Ishikawa (cell line): ENCODE data around the gene MCM9.

Experiments used
- CEBPB ChIP-seq: IDR thresholded peaks from 2 replicates; pipeline ENCODE4 v1.6.1; 2012
- CREB1 ChIP-seq: IDR thresholded peaks from 2 replicates; pipeline ENCODE4 v1.6.1; 2012; ENCODE audit warnings: low read depth
- EGR1 ChIP-seq: IDR thresholded peaks from 2 replicates; pipeline ENCODE4 v1.6.1; 2012
- EP300 ChIP-seq: IDR thresholded peaks from 2 replicates; pipeline ENCODE4 v1.6.1; 2012; ENCODE audit warnings: borderline replicate concordance
- FOXM1 ChIP-seq: IDR thresholded peaks from 2 replicates; pipeline ENCODE4 v1.6.1; 2012; ENCODE audit warnings: low read depth, borderline replicate concordance
- NFIC ChIP-seq: IDR thresholded peaks from 2 replicates; pipeline ENCODE4 v1.6.1; 2012
- RAD21 ChIP-seq: IDR thresholded peaks from 2 replicates; pipeline ENCODE4 v1.6.1; 2012; ENCODE audit warnings: low read depth
- TAF1 ChIP-seq: IDR thresholded peaks from 2 replicates; pipeline ENCODE4 v1.6.1; 2012; ENCODE audit warnings: low read depth, mild to moderate bottlenecking
- TCF12 ChIP-seq: IDR thresholded peaks from 2 replicates; pipeline ENCODE4 v1.6.1; 2012; ENCODE audit warnings: low read depth
- TEAD4 ChIP-seq: IDR thresholded peaks from 2 replicates; pipeline ENCODE4 v1.6.1; 2012
- USF1 ChIP-seq: IDR thresholded peaks from 2 replicates; pipeline ENCODE4 v1.6.1; 2012
- YY1 ChIP-seq: IDR thresholded peaks from 2 replicates; pipeline ENCODE4 v1.6.1; 2012; ENCODE audit warnings: low read depth
- ZBTB7A ChIP-seq: IDR thresholded peaks from 2 replicates; pipeline ENCODE4 v1.6.1; 2012; ENCODE audit warnings: low read depth
- TF ChIP-seq, protein P1 (sequence below): IDR thresholded peaks from 2 replicates; pipeline ENCODE4 v1.6.1; 2012; ENCODE audit warnings: low read depth, mild to moderate bottlenecking
- TF ChIP-seq, protein P2 (sequence below): IDR thresholded peaks from 2 replicates; pipeline ENCODE4 v1.6.1; 2012

MCM9 gene

DNA sequence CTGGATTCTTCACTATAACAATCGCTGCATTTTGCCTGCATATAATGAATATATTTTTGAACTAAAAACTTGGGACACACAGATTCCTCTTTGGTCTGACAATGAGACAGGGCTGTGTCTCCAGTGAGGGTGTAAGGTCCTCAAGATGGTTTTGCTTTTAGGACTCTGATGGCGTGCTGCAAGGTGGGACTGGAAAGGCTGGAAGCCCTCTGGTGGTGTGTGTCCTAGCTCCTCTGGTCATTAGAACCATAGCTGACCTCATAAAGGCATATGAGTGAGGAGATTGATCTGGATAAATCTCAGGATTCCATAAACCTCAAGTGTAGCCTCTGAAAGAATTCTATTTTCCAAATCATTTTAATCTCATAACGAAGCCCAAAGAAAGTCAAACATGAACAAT, 149.4 kb downstream of the MCM9 start:
- TF ChIP-seq TAF1 (no peak), NFIC (no peak), TEAD4 (no peak), ZBTB7A (no peak), RAD21 (no peak), USF1 (no peak)

DNA sequence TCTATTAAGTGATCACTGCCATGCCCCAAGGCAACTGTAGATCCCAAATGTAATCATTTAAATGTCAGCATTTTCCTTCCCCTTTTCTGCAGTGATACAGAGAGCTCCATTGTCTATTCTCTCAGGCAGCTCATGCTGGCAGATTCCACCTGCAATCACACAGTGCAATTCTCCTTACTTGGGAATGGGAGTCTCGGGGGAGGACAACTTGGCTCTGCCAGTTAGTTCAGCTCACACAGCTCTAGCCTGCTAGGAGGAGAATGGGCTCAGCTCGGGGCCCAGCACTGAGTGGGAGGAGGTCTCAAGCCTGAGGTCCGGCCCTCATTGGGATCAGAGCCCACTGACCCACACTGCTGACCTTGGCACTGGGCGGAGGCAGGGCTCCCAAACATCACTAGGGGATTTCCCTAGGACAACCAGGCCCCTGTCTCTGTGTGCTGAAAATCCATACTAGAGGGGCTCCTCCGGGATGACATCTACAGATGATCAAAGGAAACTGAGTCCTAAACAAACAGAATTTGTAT, 150.3 kb downstream of the MCM9 start:
- TF ChIP-seq FOXM1 (no peak), EP300 (no peak), NFIC (no peak), TEAD4 (no peak), EGR1 (no peak), YY1 (no peak), ZBTB7A (no peak), CEBPB (no peak), USF1 (no peak), CREB1 (no peak)
- TF ChIP-seq, protein P1, sequence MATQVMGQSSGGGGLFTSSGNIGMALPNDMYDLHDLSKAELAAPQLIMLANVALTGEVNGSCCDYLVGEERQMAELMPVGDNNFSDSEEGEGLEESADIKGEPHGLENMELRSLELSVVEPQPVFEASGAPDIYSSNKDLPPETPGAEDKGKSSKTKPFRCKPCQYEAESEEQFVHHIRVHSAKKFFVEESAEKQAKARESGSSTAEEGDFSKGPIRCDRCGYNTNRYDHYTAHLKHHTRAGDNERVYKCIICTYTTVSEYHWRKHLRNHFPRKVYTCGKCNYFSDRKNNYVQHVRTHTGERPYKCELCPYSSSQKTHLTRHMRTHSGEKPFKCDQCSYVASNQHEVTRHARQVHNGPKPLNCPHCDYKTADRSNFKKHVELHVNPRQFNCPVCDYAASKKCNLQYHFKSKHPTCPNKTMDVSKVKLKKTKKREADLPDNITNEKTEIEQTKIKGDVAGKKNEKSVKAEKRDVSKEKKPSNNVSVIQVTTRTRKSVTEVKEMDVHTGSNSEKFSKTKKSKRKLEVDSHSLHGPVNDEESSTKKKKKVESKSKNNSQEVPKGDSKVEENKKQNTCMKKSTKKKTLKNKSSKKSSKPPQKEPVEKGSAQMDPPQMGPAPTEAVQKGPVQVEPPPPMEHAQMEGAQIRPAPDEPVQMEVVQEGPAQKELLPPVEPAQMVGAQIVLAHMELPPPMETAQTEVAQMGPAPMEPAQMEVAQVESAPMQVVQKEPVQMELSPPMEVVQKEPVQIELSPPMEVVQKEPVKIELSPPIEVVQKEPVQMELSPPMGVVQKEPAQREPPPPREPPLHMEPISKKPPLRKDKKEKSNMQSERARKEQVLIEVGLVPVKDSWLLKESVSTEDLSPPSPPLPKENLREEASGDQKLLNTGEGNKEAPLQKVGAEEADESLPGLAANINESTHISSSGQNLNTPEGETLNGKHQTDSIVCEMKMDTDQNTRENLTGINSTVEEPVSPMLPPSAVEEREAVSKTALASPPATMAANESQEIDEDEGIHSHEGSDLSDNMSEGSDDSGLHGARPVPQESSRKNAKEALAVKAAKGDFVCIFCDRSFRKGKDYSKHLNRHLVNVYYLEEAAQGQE, result no peak
- TF ChIP-seq, protein P2, sequence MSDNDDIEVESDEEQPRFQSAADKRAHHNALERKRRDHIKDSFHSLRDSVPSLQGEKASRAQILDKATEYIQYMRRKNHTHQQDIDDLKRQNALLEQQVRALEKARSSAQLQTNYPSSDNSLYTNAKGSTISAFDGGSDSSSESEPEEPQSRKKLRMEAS, result no peak

- no peak for TF ChIP-seq EGR1
- no peak for TF ChIP-seq NFIC
- TF ChIP-seq FOXM1, result no peak
- no peak for TF ChIP-seq CEBPB
- TF ChIP-seq, protein P2, result no peak
- TF ChIP-seq USF1, result no peak
Observed at GRCh38 chr6:118783931-118784550, 150.9 kb downstream of the MCM9 start.

GRCh38 chr6:118782651-118783050, 152.3 kb downstream of the MCM9 start:
- no peak for TF ChIP-seq EP300
- no peak for TF ChIP-seq FOXM1
- no peak for TF ChIP-seq TEAD4
- TF ChIP-seq CEBPB, result no peak
- no peak for TF ChIP-seq EGR1
- TF ChIP-seq TCF12, result no peak
- TF ChIP-seq, protein P1, result no peak
- TF ChIP-seq CREB1, result no peak
- no peak for TF ChIP-seq TAF1
- TF ChIP-seq ZBTB7A, result no peak
- no peak for TF ChIP-seq YY1
- TF ChIP-seq, protein P2, result no peak
- TF ChIP-seq USF1, result no peak

- TF ChIP-seq ZBTB7A, result no peak
- TF ChIP-seq EGR1, result no peak
- no peak for TF ChIP-seq NFIC
- TF ChIP-seq USF1, result no peak
- no peak for TF ChIP-seq TAF1
- TF ChIP-seq, protein P2, result no peak
- TF ChIP-seq TCF12, result no peak
- TF ChIP-seq CEBPB, result no peak
- no peak for TF ChIP-seq CREB1
- no peak for TF ChIP-seq YY1
- no peak for TF ChIP-seq TEAD4
- TF ChIP-seq FOXM1, result no peak
Observed at GRCh38 chr6:118781897-118782296, 153.1 kb downstream of the MCM9 start.
